Measurements from ENCODE around the gene HES5. TPM values are rescaled to one million over a fixed set of nuclear protein-coding genes. Genes with fewer than 3 reads are reported as not detected.

The HES5 gene
- total RNA-seq, 2 experiments from 2014 or later = not detected

- Histone ChIP-seq H3K4me3 (ENCODE audit: low read depth, low read length, poor library complexity, severe bottlenecking) (peak overlapping the region; percentile 76), H3K9me3 (ENCODE audit: low read length) (no peaks in the 10 kb centered on the region), H3K4me1 (ENCODE audit: insufficient read depth, low read length, poor library complexity, severe bottlenecking) (peaks cover 44% of the 10 kb centered on the region), H3K36me3 (ENCODE audit: insufficient read depth, low read length) (no peaks in the 10 kb centered on the region), H3K79me2 (ENCODE audit: insufficient read depth, low read depth, low read length) (no peaks in the 10 kb centered on the region), H4K20me1 (ENCODE audit: insufficient read depth, low read length) (no peaks in the 10 kb centered on the region), H3K27ac (ENCODE audit: low read depth, low read length, poor library complexity, severe bottlenecking) (peak overlapping the region; percentile 92), H3K4me2 (ENCODE audit: low read length) (peak overlapping the region; percentile 94), H3K9me2 (ENCODE audit: insufficient read depth, low read length) (no peaks in the 10 kb centered on the region), H2AFZ (ENCODE audit: low read length) (peak overlapping the region; percentile 24; the same call in 1 of the 2 replicates)
- ChIA-PET CTCF (ENCODE audit: unreplicated experiment) (interaction anchor here (0.8 kb wide), 1 partner anchor 130 kb away, joined by 3 read pairs; no protein-coding TSS in a partner anchor), POLR2A (interaction anchor here (0.6 to 3.7 kb wide), 4 partner anchors 20 to 155 kb away, joined by 3 to 15 read pairs (median 8); partner anchors contain the start of genes MORN1 and PANK4)
- TF ChIP-seq, protein P1, sequence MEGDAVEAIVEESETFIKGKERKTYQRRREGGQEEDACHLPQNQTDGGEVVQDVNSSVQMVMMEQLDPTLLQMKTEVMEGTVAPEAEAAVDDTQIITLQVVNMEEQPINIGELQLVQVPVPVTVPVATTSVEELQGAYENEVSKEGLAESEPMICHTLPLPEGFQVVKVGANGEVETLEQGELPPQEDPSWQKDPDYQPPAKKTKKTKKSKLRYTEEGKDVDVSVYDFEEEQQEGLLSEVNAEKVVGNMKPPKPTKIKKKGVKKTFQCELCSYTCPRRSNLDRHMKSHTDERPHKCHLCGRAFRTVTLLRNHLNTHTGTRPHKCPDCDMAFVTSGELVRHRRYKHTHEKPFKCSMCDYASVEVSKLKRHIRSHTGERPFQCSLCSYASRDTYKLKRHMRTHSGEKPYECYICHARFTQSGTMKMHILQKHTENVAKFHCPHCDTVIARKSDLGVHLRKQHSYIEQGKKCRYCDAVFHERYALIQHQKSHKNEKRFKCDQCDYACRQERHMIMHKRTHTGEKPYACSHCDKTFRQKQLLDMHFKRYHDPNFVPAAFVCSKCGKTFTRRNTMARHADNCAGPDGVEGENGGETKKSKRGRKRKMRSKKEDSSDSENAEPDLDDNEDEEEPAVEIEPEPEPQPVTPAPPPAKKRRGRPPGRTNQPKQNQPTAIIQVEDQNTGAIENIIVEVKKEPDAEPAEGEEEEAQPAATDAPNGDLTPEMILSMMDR (conservative IDR thresholded peaks at IDR 0.05; ENCODE audit: low read length) = no peak
- no peak for TF ChIP-seq EZH2phosphoT487 (IDR thresholded peaks at IDR 0.05; ENCODE audit: borderline replicate concordance, low read depth, low read length)
- intact Hi-C loops (cut with micrococcal nuclease; ENCODE audit: unreplicated experiment) = loop anchor here (1.0 to 5.0 kb wide), 3 partner anchors 20 to 114 kb away; partner anchors contain the start of gene PANK4
- peak; percentile 88 for DNase-seq (ENCODE audit: low spot score)
- BruUV-seq (replicated peaks) = no TSS peak
Measured at GRCh38 chr1:2546515-2547209, 16.6 kb upstream of the HES5 start.

DNA sequence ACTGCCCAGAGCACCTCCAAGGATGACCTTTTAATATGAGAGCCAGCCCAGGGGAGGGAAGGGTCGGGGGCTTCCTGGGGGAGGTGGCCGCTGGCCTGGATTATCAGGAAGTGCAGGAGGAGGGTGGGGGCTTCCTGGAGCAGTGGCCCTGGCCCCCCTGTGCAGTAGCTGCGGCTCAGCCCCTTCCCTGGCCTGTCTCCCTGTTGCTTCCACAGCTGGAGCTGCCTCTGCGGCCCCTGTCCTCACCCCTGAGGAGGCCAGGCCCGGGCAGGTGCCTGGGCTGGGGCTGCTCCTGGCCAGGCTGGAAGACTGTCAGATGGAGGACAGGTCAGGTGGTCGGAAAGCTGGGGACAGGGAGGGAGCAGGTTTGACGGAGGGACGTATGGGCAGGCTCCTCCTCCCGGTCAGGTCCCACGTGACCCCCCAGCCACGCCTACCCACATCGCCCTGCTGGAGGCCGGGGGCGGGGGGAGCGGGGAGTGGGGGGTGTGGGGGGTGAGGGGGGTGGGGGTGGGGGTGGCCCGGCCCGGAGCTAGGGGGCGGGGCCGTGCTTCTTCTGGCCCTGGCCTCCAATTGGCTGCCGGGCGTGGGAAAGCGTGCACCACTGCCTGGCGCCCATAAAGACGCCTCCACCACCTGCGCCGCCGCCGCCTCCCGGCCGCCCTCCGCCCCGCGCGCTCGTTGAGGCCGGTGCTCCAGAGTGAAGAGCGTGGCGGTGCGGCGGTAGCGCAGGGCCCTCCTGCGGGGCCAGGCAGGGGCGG lies 15.9 kb upstream of the HES5 start:
- CTCF ChIA-PET (ENCODE audit: unreplicated experiment) = no interaction called here
- POLR2A ChIA-PET = interaction anchor here (0.6 to 3.7 kb wide), 4 partner anchors 19 to 780 kb away, joined by 3 to 15 read pairs (median 7); partner anchors contain the start of gene PANK4
- H3K4me2 ChIP-seq (ENCODE audit: low read length) = peak overlapping the region; percentile 94
- peak overlapping the region; percentile 28; the same call in 1 of the 2 replicates for H2AFZ ChIP-seq (ENCODE audit: low read length)
- no peaks in the 10 kb centered on the region for H3K79me2 ChIP-seq (ENCODE audit: insufficient read depth, low read depth, low read length)
- TF ChIP-seq, protein P1 (conservative IDR thresholded peaks at IDR 0.05; ENCODE audit: low read length) = no peak
- TF ChIP-seq EZH2phosphoT487 (IDR thresholded peaks at IDR 0.05; ENCODE audit: borderline replicate concordance, low read depth, low read length) = no peak
- peak overlapping the region; percentile 76 for H3K4me3 ChIP-seq (ENCODE audit: low read depth, low read length, poor library complexity, severe bottlenecking)
- peak overlapping the region; percentile 92 for H3K27ac ChIP-seq (ENCODE audit: low read depth, low read length, poor library complexity, severe bottlenecking)
- BruUV-seq (replicated peaks) = no TSS peak
- DNase-seq (ENCODE audit: low spot score) = peak; percentile 93
- intact Hi-C loops (cut with micrococcal nuclease; ENCODE audit: unreplicated experiment) = loop anchor here (1.0 to 5.0 kb wide), 2 partner anchors 50 to 114 kb away; no protein-coding TSS in a partner anchor
- H3K9me2 ChIP-seq (ENCODE audit: insufficient read depth, low read length) = no peaks in the 10 kb centered on the region
- H3K4me1 ChIP-seq (ENCODE audit: insufficient read depth, low read length, poor library complexity, severe bottlenecking) = peaks cover 44% of the 10 kb centered on the region
- no peaks in the 10 kb centered on the region for H3K36me3 ChIP-seq (ENCODE audit: insufficient read depth, low read length)
- no peaks in the 10 kb centered on the region for H3K9me3 ChIP-seq (ENCODE audit: low read length)
- H4K20me1 ChIP-seq (ENCODE audit: insufficient read depth, low read length) = no peaks in the 10 kb centered on the region
